NB4 (cell line): ENCODE data around the gene FCER2.

Experiments
- POLR2A ChIP-seq: IDR thresholded peaks from 2 replicates; pipeline ENCODE4 v1.6.1; 2011; ENCODE audit warnings: mild to moderate bottlenecking; ENCODE audit not compliant: insufficient read length; ENCODE audit errors: extremely low read depth
- TF ChIP-seq, protein P1 (sequence below): IDR thresholded peaks from one replicate; pipeline ENCODE4 v1.5.1; 2012; ENCODE audit warnings: low read depth, low read length
- TF ChIP-seq, protein P2 (sequence below): IDR thresholded peaks from 2 replicates; pipeline ENCODE4 v1.6.1; 2011; ENCODE audit warnings: low read depth, low read length

DNA sequence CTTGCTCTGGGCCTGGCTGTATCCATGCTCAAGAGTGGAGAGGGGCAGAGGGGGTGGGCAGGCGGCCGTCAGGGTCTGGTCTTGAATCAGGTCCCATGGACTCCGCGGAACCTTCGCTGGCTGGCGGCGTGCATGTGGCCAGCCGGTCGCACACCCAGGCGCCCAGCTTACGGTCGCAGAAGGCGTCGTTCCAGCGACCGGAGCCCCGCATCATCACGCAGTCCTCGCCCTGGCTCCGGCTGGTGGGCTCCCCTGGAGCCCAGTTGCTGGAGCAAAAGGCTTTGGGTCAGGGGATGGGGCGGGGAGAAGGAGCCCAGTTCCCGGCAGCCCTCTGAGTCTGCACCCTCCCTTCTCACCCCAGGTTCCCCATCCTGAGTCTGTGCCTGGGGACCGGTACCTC, 12.8 kb downstream of the FCER2 start:
- no peak for TF ChIP-seq POLR2A
- TF ChIP-seq, protein P1, sequence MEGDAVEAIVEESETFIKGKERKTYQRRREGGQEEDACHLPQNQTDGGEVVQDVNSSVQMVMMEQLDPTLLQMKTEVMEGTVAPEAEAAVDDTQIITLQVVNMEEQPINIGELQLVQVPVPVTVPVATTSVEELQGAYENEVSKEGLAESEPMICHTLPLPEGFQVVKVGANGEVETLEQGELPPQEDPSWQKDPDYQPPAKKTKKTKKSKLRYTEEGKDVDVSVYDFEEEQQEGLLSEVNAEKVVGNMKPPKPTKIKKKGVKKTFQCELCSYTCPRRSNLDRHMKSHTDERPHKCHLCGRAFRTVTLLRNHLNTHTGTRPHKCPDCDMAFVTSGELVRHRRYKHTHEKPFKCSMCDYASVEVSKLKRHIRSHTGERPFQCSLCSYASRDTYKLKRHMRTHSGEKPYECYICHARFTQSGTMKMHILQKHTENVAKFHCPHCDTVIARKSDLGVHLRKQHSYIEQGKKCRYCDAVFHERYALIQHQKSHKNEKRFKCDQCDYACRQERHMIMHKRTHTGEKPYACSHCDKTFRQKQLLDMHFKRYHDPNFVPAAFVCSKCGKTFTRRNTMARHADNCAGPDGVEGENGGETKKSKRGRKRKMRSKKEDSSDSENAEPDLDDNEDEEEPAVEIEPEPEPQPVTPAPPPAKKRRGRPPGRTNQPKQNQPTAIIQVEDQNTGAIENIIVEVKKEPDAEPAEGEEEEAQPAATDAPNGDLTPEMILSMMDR, result no peak
- TF ChIP-seq, protein P2, sequence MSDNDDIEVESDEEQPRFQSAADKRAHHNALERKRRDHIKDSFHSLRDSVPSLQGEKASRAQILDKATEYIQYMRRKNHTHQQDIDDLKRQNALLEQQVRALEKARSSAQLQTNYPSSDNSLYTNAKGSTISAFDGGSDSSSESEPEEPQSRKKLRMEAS, result no peak
